Heart right ventricle (tissue), 16 donors: ENCODE measurements around the gene XPNPEP1. TPM values are rescaled to one million over a fixed set of nuclear protein-coding genes. Genes with fewer than 3 reads are reported as not detected.
A peak's percentile ranks its signal among the peaks of the same experiment; 100 is the strongest.

ENCODE experiments used
- ATAC-seq, 8 donors: fragments of 200-7000 bp; cut with Tn5 transposase; one replicate each; pipeline ENCODE4 v1.9.1; 2020; ENCODE audit warnings: mild to moderate bottlenecking in 8 of 8, moderate library complexity in 8 of 8, moderate number of reproducible peaks in 1 of 8
- DNase-seq, 2 donors: peaks; one replicate each; pipeline ENCODE4 v3.0.0-alpha.2; 2020
- H3K27ac ChIP-seq, 10 donors: fragments of 200-600 bp; sonication (generic) in 2 of 10; one replicate each; pipeline versions ENCODE4 v1.5.0 to v1.8.0; 2020 to 2022; ENCODE audit warnings: mild to moderate bottlenecking in 3 of 10
- H3K27me3 ChIP-seq, 7 donors: fragments of 200-600 bp; one replicate each; pipeline ENCODE4 v1.8.0; 2021 to 2022; ENCODE audit warnings: mild to moderate bottlenecking in 2 of 7
- H3K36me3 ChIP-seq, 9 donors: fragments of 200-600 bp; sonication (generic) in 1 of 9; one replicate each; pipeline versions ENCODE4 v1.5.0 to v1.8.0; 2020 to 2022; ENCODE audit warnings: mild to moderate bottlenecking in 2 of 9
- H3K4me1 ChIP-seq, 9 donors: fragments of 200-600 bp; sonication (generic) in 1 of 9; one replicate each; pipeline versions ENCODE4 v1.5.0 to v1.8.0; 2020 to 2022; ENCODE audit warnings: mild to moderate bottlenecking in 4 of 9
- H3K4me3 ChIP-seq, 10 donors: fragments of 200-600 bp; sonication (generic) in 2 of 10; one replicate each; pipeline versions ENCODE4 v1.5.0 to v1.8.0; 2020 to 2022; ENCODE audit warnings: mild to moderate bottlenecking in 7 of 10, moderate library complexity in 2 of 10
- H3K9me3 ChIP-seq, 11 donors: fragments of 200-600 bp in 10 of 11; sonication (generic) in 2 of 11; one replicate each; pipeline versions ENCODE4 v1.5.0 to v1.8.0; 2013 to 2022; ENCODE audit warnings: mild to moderate bottlenecking in 2 of 11, control low read depth in 1 of 11, moderate library complexity in 1 of 11
- CTCF ChIP-seq, 9 donors: fragments of 200-600 bp; sonication (generic) in 2 of 9; IDR thresholded peaks; one replicate each; pipeline versions ENCODE4 v1.5.0 to v1.8.0; 2021 to 2022; ENCODE audit warnings: antibody characterized with exemption in 9 of 9, mild to moderate bottlenecking in 5 of 9, moderate library complexity in 1 of 9
- WGBS, 2 donors: extraction: QIAGEN DNeasy Blood & Tissue Kit; methylation state at CpG; one replicate each; pipeline ENCODE4 v1.1.7; 2013; ENCODE audit warnings: inconsistent platforms in 1 of 2; 5-methylcytosine and 5-hydroxymethylcytosine counted together
- intact Hi-C, 10 donors: fragments of 100-400 bp; cut with DNase I; formaldehyde crosslinking; loops; one replicate each; pipeline versions ENCODE4 v1.11.1 to v1.14.2; 2022
- long read RNA-seq, 3 donors: library from polyadenylated mRNA; unstranded; transcript quantifications; one replicate each; pipeline ENCODE4 v2.0.0, GENCODE V29; 2020 to 2021
- polyA plus RNA-seq, 2 donors: library from polyadenylated mRNA; stranded (reverse); fragments of 200-250 nt; gene quantifications; one replicate each; pipeline ENCODE4 v1.2.3, GENCODE V29; 2013
- total RNA-seq, 10 donors: library from RNA; stranded (reverse); fragmentation: NEBNext Ultra II Directional in 3 of 10; extraction: Animal tissue kit (Norgen Biotek cat#: 25700) in 3 of 10; gene quantifications; one replicate each; pipeline versions ENCODE4 v1.2.1 to v1.2.4, GENCODE V29; 2021 to 2023
- donor health status: Arrhythmogenic right ventricular cardiomyopathy.
- donor health status: ischemic (EF 13 %, LVEDD 7.1; RV severe dilation, severe dysfunction).
- donor health status: healthy with polysubstance abuse.
- donor health status: DM: no; HTN: yes; CAD: no.
- donor health status: DM: no; HTN: no; CAD: no.
- donor health status: ischemic (EF 25% LVEDD 6.9; RV normal size, moderate dysfunction).
- donor health status: ischemic (EF 25% LVEDD 5.7; RV mildly dilated, moderate dysfunction).
- donor health status: healthy.
- donor health status: DM: yes; HTN: yes; CAD: no.
- donor health status: Ischemic cardiomyopathy.
- donor health status: ischemic (EF 35%, LVEDD 5.7; RV mildly dilated, moderate dysfunction).
- donor health status: nonischemic (EF 11% LVEDD 7.7; RV severe dilation, severe dysfunction).
- donor health status: DM: yes; HTN: yes; CAD: no.
- donor health status: PGD.
- donor health status: ischemic (EF 29% LVEDD 5.4; RV normal size, mild dysfunction).
- donor health status: nonischemic (EF 23%, LVEDD 6.1; RV moderate dilation, normal function).

The XPNPEP1 gene
- total RNA-seq (10 to 100 TPM; 35.8 to 51.6 (median 43.5) TPM), polyA plus RNA-seq (10 to 100 TPM; 15.9 to 33.2 TPM)
- long read RNA-seq, donor 1, transcript XPNPEP1-218 (21 exons, 2,539 nt) = major isoform, 23 of 40 reads
- long read RNA-seq, donor 1, partial matches to known transcripts = 6 of 40 reads
- long read RNA-seq, donor 1, other reads (novel, unspliced or antisense) = 7 of 40 reads
- long read RNA-seq, donor 2, transcript XPNPEP1-218 (21 exons, 2,539 nt) = major isoform, 49 of 78 reads
- long read RNA-seq, donor 2, partial matches to known transcripts = 7 of 78 reads
- long read RNA-seq, donor 2, other reads (novel, unspliced or antisense) = 18 of 78 reads
- long read RNA-seq, donor 3, transcript XPNPEP1-218 (21 exons, 2,539 nt) = major isoform, 128 of 192 reads
- long read RNA-seq, donor 3, transcript XPNPEP1-201 (20 exons, 2,467 nt) = minor isoform, 5 of 192 reads
- long read RNA-seq, donor 3, partial matches to known transcripts = 18 of 192 reads
- long read RNA-seq, donor 3, other reads (novel, unspliced or antisense) = 38 of 192 reads

- 2 to 3% methylated on average over 103 to 105 of the region's 105 CpGs for WGBS, 2 donors
- intact Hi-C loops = loop anchor here in 5 of 10 donors (2.0 to 10.0 kb wide), 3 partner anchors 20 to 82 kb away; partner anchors contain the start of gene ADD3 (in 4 of the 5)
Observed at GRCh38 chr10:109922976-109923921, at the start of gene XPNPEP1. XPNPEP1 (minus strand) TSS chr10:109923511; CDS start chr10:109923433, 78 bp downstream.

GRCh38 chr10:109972372-109973001, 49.2 kb upstream of the XPNPEP1 start:
- Histone ChIP-seq H3K36me3 (no peaks in the 10 kb centered on the region), H3K9me3 (no peaks in the 10 kb centered on the region), H3K4me3 (no peak overlapping the region), H3K27me3 (no peaks in the 10 kb centered on the region), H3K27ac (no peak overlapping the region), H3K4me1 (peaks cover 11 to 35% (median 22%) of the 10 kb centered on the region in 9 donors)
- intact Hi-C loops = loop anchor here in 3 of 10 donors (10.0 kb wide), 1 partner anchor 88 kb away; no protein-coding TSS in a partner anchor
- no peak for DNase-seq
- no peak for ATAC-seq
- TF ChIP-seq CTCF (IDR thresholded peaks at IDR 0.05) = no peak
- WGBS, 2 donors = 94 to 97% methylated on average over 2 of the region's 2 CpGs

More at GRCh38 chr10:109922976-109923921, at the start of gene XPNPEP1:
- DNase-seq (peak; percentile 89 to 90), ATAC-seq (peak; percentile 96 to 99 (median 98))
- no peak for TF ChIP-seq CTCF (IDR thresholded peaks at IDR 0.05)
- Histone ChIP-seq H3K36me3 (no peaks in the 10 kb centered on the region), H3K27ac (peak within 1 kb of the TSS; percentile 81 to 99 (median 97)), H3K27me3 (no peaks in the 10 kb centered on the region), H3K9me3 (no peaks in the 10 kb centered on the region), H3K4me3 (peak within 1 kb of the TSS; percentile 71 to 99 (median 92)), H3K4me1 (peaks cover 3 to 47% (median 21%) of the 10 kb centered on the region in 9 donors)

GRCh38 chr10:109971634-109972033, 48.3 kb upstream of the XPNPEP1 start:
- ATAC-seq = no peak
- Histone ChIP-seq H3K27ac (no peak overlapping the region), H3K4me1 (peaks cover 16 to 37% (median 28%) of the 10 kb centered on the region in 9 donors), H3K4me3 (no peak overlapping the region), H3K36me3 (no peaks in the 10 kb centered on the region), H3K9me3 (no peaks in the 10 kb centered on the region), H3K27me3 (no peaks in the 10 kb centered on the region)
- WGBS, 2 donors = 76 to 82% methylated on average over 3 of the region's 3 CpGs
- no peak for TF ChIP-seq CTCF (IDR thresholded peaks at IDR 0.05)
- no peak for DNase-seq
- intact Hi-C loops = loop anchor here in 3 of 10 donors (10.0 kb wide), 1 partner anchor 87 kb away; no protein-coding TSS in a partner anchor
